Ectodermal cell (in vitro differentiated cells): ENCODE measurements around the gene DOCK2.
"Not testable (repeated sequence)": the region's sequence is repeated elsewhere in the genome, so short reads cannot be mapped to it uniquely, and the experiment has no call there.

Source experiments
- H3K27ac ChIP-seq: 2 replicates; pipeline ENCODE4 v1.7.0; 2013; ENCODE audit warnings: mild to moderate bottlenecking, low read depth, low read length; ENCODE audit not compliant: insufficient read depth, poor library complexity, severe bottlenecking
- H3K27me3 ChIP-seq: 2 replicates; pipeline ENCODE4 v1.7.0; 2013; ENCODE audit warnings: mild to moderate bottlenecking, low read length; ENCODE audit not compliant: insufficient read depth, control insufficient read depth, poor library complexity, severe bottlenecking
- H3K36me3 ChIP-seq: one replicate; pipeline ENCODE4 v1.7.0; 2013; ENCODE audit warnings: low read length; ENCODE audit not compliant: control insufficient read depth, insufficient read depth
- H3K4me1 ChIP-seq: one replicate; pipeline ENCODE4 v1.7.0; 2013; ENCODE audit warnings: low read length; ENCODE audit not compliant: control insufficient read depth, insufficient read depth
- H3K4me3 ChIP-seq: 2 replicates; pipeline ENCODE4 v1.7.0; 2013; ENCODE audit warnings: low read depth, low read length, control low read depth; ENCODE audit not compliant: insufficient read depth
- H3K9me3 ChIP-seq: 2 replicates; pipeline ENCODE4 v1.7.0; 2013; ENCODE audit warnings: mild to moderate bottlenecking, low read length, moderate library complexity; ENCODE audit not compliant: control insufficient read depth
- WGBS, 2 experiments: methylation state at CpG; one replicate each; pipeline ENCODE4 v1.1.7; 2013; ENCODE audit warnings: missing lambda C conversion rate in 2 of 2; 5-methylcytosine and 5-hydroxymethylcytosine counted together

Gene DOCK2

GRCh38 chr5:169711551-169712225, 74.6 kb downstream of the DOCK2 start:
- H3K4me3 ChIP-seq: no peak overlapping the region
- WGBS, 2 experiments: 69 to 89% methylated on average over 4 of the region's 4 CpGs
- no peak overlapping the region for H3K27ac ChIP-seq
- H3K9me3 ChIP-seq: no peaks in the 10 kb centered on the region
- no peaks in the 10 kb centered on the region for H3K36me3 ChIP-seq
- H3K4me1 ChIP-seq: peaks cover 9% of the 10 kb centered on the region
- no peaks in the 10 kb centered on the region for H3K27me3 ChIP-seq

GRCh38 chr5:169712428-169712827, 75.4 kb downstream of the DOCK2 start:
- H3K27ac ChIP-seq: no peak overlapping the region
- no peaks in the 10 kb centered on the region for H3K36me3 ChIP-seq
- no peak overlapping the region for H3K4me3 ChIP-seq
- no peaks in the 10 kb centered on the region for H3K9me3 ChIP-seq
- peaks cover 9% of the 10 kb centered on the region for H3K4me1 ChIP-seq
- H3K27me3 ChIP-seq: no peaks in the 10 kb centered on the region

DNA sequence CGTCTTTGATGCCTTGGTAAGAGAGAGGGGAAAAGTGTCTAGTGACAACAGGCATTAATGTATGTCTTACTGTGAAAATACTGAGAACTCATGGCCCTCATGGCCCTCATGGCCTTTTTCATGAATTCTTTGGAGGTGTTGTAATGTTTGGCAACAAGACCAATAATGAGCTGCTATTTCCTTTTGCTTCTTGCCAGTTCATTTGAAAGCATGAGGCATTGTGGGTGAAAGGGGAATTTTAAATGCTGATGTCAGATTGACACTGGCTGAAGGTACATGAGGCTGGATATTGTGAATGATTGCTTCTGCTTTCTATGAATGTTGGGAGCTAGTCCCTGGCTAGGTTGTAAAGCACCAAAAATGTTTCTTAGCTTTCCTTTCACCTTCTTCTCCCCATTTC, 79.2 kb downstream of the DOCK2 start:
- no peak overlapping the region for H3K27ac ChIP-seq
- H3K4me3 ChIP-seq: no peak overlapping the region
- H3K27me3 ChIP-seq: no peaks in the 10 kb centered on the region
- H3K9me3 ChIP-seq: no peaks in the 10 kb centered on the region
- 96 to 97% methylated on average over 1 of the region's 1 CpG for WGBS, 2 experiments
- peaks cover 6% of the 10 kb centered on the region for H3K4me1 ChIP-seq
- H3K36me3 ChIP-seq: no peaks in the 10 kb centered on the region

- H3K36me3 ChIP-seq: no peaks in the 10 kb centered on the region
- no peak overlapping the region for H3K4me3 ChIP-seq
- no peak overlapping the region for H3K27ac ChIP-seq
- no peaks in the 10 kb centered on the region for H3K27me3 ChIP-seq
- H3K9me3 ChIP-seq: no peaks in the 10 kb centered on the region
- no peaks in the 10 kb centered on the region for H3K4me1 ChIP-seq
- 93 to 96% methylated on average over 3 of the region's 3 CpGs for WGBS, 2 experiments
Measured at GRCh38 chr5:169717288-169717687, 80.2 kb downstream of the DOCK2 start.

GRCh38 chr5:169719360-169720314, 82.6 kb downstream of the DOCK2 start:
- Histone ChIP-seq H3K36me3 (no peaks in the 10 kb centered on the region), H3K9me3 (no peaks in the 10 kb centered on the region), H3K27ac (no peak overlapping the region), H3K4me3 (no peak overlapping the region), H3K4me1 (no peaks in the 10 kb centered on the region), H3K27me3 (no peaks in the 10 kb centered on the region)
- whole genome bisulfite sequencing, 2 experiments: 84 to 92% methylated on average over 7 of the region's 7 CpGs

DNA sequence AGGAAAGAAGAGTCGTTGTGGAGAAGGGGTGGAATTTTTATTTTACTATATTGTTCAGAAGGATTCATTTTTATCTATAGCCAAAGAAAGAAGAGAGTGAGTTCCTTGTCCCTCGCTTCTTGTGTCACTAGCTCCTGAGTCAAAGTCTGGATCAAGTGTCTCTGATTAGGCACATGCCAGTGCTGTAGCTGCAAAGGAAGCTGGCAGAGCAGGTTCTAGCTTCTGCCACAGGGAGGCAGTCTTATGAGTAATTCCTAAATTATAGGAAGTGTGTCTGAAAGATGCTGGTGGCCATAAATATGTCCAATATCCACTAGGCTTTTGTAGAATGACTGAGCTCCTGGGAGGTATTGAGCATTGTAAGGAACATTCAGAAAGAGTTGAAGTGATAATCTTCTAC, 84.7 kb downstream of the DOCK2 start:
- 94 to 100% methylated on average over 1 to 2 of the region's 2 CpGs for WGBS, 2 experiments
- no peaks in the 10 kb centered on the region for H3K9me3 ChIP-seq
- H3K27me3 ChIP-seq: no peaks in the 10 kb centered on the region
- no peak overlapping the region for H3K27ac ChIP-seq
- no peaks in the 10 kb centered on the region for H3K36me3 ChIP-seq
- H3K4me1 ChIP-seq: no peaks in the 10 kb centered on the region
- H3K4me3 ChIP-seq: no peak overlapping the region

GRCh38 chr5:169723103-169723831, 86.2 kb downstream of the DOCK2 start:
- H3K27ac ChIP-seq: no peak overlapping the region
- no peak overlapping the region for H3K4me3 ChIP-seq
- no peaks in the 10 kb centered on the region for H3K9me3 ChIP-seq
- WGBS, 2 experiments: 90 to 93% methylated on average over 3 of the region's 3 CpGs
- no peaks in the 10 kb centered on the region for H3K36me3 ChIP-seq
- no peaks in the 10 kb centered on the region for H3K4me1 ChIP-seq
- H3K27me3 ChIP-seq: no peaks in the 10 kb centered on the region

- Histone ChIP-seq H3K27me3 (no peaks in the 10 kb centered on the region), H3K27ac (no peak overlapping the region), H3K9me3 (no peaks in the 10 kb centered on the region), H3K36me3 (no peaks in the 10 kb centered on the region), H3K4me1 (no peaks in the 10 kb centered on the region), H3K4me3 (no peak overlapping the region)
- WGBS, 2 experiments: 86 to 88% methylated on average over 9 to 10 of the region's 10 CpGs
Measured at GRCh38 chr5:169724303-169725087, 87.4 kb downstream of the DOCK2 start.

GRCh38 chr5:169725665-169726064, 88.6 kb downstream of the DOCK2 start:
- H3K4me3 ChIP-seq, H3K27me3 ChIP-seq, H3K36me3 ChIP-seq, H3K27ac ChIP-seq, H3K4me1 ChIP-seq, H3K9me3 ChIP-seq: not testable (repeated sequence)
- WGBS, 2 experiments: 93 to 96% methylated on average over 4 of the region's 4 CpGs
